ENCODE results near the gene ISG20.

- TF ChIP-seq EZH2phosphoT487 (IDR thresholded peaks at IDR 0.05; ENCODE audit: low read depth) = no peak
- TF ChIP-seq, protein P1, sequence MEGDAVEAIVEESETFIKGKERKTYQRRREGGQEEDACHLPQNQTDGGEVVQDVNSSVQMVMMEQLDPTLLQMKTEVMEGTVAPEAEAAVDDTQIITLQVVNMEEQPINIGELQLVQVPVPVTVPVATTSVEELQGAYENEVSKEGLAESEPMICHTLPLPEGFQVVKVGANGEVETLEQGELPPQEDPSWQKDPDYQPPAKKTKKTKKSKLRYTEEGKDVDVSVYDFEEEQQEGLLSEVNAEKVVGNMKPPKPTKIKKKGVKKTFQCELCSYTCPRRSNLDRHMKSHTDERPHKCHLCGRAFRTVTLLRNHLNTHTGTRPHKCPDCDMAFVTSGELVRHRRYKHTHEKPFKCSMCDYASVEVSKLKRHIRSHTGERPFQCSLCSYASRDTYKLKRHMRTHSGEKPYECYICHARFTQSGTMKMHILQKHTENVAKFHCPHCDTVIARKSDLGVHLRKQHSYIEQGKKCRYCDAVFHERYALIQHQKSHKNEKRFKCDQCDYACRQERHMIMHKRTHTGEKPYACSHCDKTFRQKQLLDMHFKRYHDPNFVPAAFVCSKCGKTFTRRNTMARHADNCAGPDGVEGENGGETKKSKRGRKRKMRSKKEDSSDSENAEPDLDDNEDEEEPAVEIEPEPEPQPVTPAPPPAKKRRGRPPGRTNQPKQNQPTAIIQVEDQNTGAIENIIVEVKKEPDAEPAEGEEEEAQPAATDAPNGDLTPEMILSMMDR (IDR thresholded peaks at IDR 0.05; ENCODE audit: low read depth, low read length) = no peak
Measured at GRCh38 chr15:88608607-88609181, 30.1 kb upstream of the ISG20 start.
